Activated CD8-positive, alpha-beta memory T cell treated with anti-CD3 and anti-CD28 coated beads, Interleukin-2, amount 50 U/mL, for 1 hour (primary cell): Measurements from ENCODE around the gene GRSF1.
"Not testable (repeated sequence)": the region's sequence is repeated elsewhere in the genome, so short reads cannot be mapped to it uniquely, and the experiment has no call there.

Experiments
- DNase-seq: peaks from one replicate; pipeline ENCODE4 v3.0.0-alpha.2; 2020; ENCODE audit errors: extremely low read depth

Gene GRSF1, protein sequence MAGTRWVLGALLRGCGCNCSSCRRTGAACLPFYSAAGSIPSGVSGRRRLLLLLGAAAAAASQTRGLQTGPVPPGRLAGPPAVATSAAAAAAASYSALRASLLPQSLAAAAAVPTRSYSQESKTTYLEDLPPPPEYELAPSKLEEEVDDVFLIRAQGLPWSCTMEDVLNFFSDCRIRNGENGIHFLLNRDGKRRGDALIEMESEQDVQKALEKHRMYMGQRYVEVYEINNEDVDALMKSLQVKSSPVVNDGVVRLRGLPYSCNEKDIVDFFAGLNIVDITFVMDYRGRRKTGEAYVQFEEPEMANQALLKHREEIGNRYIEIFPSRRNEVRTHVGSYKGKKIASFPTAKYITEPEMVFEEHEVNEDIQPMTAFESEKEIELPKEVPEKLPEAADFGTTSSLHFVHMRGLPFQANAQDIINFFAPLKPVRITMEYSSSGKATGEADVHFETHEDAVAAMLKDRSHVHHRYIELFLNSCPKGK

DNA sequence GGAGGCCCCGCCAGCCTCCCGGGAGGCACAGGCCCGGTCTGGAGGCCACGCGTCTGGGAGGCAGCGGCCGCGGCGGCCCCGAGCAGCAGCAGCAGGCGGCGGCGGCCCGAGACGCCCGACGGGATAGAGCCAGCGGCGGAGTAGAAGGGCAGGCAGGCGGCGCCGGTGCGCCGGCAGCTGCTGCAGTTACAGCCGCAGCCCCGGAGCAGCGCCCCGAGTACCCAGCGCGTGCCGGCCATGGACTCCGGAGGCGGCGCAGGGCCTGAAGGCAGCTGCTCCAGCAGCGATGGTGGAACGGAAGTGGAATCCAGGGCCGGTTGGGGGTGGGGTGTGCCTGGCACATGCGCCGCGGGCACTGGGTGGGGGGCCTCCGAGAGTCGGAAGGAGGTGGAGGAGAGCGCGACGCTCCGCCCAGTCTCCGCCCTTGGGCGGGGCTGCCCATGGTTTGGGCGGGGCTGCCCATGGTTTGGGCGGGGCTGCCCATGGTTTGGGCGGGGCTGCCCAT is at the start of gene GRSF1:
TSS of gene GRSF1 (minus strand) at position 302 of the 505 bp plus-strand sequence. CDS start at position 239, 63 bp downstream.
- DNase-seq: peak; percentile 78

DNA sequence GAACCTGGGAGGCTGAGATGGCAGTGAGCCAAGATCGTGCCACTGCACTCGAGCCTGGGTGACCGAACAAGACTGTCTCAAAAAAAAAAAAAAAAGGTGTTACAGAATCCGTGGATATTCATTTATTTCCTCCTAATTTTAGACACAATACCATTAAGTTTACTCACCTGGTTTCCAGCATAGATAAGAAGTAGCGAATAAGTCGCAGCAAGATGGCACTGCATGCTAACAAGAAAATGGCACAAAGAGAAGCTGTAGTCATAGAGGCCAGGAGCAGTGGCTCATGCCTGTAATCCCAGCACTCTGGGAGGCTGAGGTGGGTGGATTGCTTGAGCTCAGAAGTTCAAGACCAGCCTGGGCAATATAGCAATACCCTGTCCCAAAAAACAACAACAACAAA is 45.5 kb upstream of the GRSF1 start:
- no peak for DNase-seq

DNA sequence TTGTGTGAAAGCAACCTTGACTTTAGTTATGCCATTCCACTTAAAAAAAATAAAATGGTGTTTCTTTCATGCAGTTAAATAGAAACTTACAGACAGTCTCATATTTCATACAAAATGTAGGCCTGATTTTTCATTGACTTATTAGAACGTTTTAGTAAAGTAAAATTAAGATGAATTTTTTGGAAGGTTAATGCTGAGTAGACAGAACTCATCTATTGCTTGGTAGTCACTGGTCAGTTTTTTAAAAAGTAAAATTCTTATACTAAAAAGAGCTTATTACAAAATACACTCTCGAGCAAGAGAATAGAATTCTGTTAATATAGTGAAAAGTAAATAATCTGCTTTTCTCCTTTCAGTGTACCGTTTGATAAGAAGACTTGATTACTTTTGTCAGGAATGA is 41.0 kb upstream of the GRSF1 start:
- DNase-seq: no peak

DNA sequence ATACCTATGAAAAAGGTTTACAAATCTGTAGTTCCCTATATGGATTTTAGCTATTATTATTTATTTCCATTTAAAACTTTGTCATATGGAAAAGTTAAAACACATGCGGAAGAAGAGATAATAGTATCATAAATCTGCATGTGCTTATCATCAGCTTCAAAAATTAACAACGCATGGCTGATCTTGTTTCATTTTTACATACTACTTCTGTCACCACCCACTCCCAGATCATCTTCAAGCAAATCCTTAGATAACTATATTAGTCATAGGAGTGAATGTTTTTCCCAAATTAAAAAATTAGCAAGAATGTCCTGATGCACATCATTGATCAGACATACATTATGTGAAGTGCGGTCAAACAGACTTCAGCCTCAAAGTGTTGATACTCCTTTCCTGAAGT is 37.9 kb upstream of the GRSF1 start:
- no peak for DNase-seq

DNA sequence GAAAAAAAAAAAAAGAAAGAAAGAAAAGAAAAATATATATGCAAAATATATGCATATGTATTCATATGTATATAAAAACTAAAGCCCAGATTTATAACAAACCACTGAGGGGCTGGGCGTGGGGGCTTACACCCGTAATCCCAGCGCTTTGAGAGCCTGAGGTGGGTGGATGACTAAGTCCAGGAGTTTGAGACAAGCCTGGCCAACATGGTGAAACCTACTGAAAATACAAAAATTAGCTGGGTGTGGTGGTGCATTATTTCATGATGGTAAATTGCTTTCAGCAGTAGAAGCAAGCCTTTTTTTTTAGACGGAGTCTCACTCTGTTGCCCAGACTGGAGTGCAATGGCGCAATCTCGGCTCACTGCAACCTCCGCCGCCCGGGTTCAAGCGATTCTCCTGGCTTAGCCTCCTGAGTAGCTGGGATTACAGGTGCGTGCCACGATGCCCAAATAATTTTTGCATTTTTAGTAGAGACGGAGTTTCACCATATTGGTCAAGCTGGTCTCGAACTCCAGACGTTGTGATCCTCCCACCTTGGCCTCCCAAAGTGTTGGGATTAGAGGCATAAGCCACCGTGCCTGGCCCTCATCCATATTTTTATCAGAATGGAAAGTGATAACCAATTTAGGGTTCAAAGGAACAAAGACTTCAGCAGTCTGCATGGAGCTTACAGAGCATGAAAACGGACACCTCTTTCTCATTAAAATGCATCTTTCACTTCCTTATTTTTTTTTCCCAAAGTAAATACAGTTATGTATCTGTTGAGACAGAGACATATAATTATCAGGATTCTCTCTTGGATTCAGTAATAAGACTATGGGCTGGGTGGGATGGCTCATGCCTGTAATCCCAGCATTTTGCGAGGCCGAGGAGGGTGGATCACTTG is 34.8 kb upstream of the GRSF1 start:
- DNase-seq: no peak

DNA sequence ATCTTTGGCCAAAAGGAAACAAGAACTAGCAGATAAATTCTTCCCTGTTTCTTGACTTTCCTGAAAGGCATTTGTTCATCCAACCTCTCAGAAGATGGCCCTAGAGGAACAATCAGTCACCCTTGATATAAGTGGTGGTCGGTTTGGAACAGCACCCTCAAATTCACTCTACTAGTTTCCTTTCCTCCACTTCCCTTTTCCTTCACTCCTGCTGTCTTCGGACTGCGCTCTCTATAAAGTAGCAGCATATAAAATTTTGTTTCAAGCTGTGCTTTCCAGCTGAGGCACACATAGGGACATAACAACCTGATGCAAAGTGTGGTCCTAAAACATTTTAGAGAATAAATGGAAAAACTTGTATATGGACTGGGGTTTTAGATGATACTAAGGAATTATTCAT is 33.5 kb upstream of the GRSF1 start:
- no peak for DNase-seq

DNA sequence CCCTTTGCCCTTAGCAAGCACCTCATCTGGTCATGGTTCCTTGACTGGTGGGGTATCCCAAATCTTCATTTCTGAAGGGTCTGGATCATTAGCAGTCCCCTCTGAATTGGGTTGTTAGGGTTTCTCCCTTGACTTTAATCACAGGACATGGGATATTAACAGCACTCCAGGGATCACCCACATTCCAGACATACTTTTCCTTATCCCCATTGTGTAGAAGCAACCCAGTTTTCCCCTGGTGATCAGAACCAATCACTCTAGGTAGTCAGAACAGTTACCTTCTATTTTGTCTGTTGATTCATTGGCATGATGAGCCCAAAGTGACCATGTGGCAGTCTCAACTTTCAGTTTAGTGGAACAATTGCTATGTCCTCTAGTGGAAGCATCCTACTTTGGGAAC is 29.1 kb upstream of the GRSF1 start:
- no peak for DNase-seq

DNA sequence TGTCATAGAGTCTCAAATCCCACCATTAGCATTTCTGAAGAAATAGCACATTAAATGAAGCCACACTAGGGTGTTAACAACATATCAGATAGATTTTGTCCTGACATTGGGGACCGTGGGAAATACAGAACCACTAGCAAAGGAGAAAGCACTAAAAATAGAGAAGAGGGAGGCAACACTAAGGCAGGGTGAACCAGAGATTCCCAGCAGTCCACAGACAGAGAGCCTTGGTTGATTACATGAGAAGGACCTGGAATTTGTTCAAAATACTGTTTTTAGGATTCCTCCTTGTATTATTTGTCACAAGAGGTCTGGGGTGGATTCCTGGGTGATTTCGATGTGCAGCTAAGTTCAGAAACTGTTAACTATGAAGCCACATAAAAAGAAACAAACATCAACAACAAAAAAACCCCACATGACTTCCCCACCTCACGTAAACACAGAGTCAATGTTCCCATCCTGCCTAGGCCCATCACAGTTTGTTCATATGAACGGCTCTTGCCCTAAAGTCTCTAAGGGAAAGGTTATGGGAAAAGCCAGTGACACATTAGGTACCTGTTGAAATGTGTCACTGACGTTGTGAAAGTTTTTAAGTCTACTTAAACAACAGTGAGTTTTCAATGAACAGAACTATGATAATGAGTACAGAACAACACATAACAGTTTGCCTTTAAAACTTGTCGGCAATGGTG is 23.6 kb upstream of the GRSF1 start:
- no peak for DNase-seq

DNA sequence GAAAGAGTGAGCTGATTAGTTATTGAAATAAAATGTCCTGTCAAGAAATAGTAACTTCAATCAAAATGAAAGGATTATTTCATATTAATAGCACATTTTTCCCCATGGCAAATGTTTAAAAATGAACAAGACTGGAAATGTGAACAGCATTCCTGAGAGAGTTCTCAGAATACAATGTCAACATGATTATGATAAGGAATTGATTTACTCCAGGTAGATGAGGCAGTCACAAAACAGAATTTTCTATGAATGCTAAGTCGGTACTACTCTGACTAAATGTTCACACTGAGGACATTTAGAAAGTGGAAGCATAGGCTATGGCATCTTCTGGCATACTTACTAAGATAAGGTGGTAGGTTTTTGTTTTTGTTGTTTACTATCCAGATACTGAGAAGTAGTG is 19.4 kb upstream of the GRSF1 start:
- DNase-seq: no peak

DNA sequence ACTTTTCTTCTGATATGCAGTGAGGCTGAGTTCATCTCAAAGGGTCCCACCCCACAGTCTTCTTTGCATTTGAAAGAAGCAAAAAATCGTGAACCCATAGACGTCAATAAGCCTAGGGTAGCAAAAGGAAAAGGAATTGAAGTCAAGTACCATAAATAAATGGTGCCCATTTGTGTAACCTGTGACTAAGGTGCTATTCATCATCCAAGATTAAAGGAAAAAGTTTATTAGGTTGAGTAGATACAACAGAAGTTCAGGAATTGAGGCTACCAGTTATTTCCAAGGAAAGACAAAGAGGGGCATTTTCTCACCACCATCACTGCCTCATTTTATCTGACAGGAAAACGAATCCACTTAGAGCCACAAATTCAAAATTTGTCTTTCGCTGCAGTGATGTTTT is 18.8 kb upstream of the GRSF1 start:
- DNase-seq: no peak

DNA sequence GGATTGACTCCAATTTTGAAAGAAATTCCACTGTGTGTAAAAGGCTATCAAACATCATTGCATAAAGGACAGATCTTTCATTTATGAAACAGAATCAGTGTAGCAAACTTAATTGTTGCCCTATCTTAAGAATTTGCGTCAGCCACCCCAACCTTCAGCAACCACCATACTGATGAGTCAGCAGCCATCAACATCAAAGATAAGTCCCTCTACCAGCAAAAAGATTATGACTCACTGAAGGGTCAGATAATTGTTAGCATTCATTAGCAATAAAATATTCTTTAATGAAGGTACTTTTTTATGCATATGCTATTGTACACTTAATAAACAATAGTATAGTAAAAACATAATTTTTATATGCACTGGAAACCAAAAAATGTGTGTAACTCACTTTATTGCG is 15.8 kb upstream of the GRSF1 start:
- no peak for DNase-seq

DNA sequence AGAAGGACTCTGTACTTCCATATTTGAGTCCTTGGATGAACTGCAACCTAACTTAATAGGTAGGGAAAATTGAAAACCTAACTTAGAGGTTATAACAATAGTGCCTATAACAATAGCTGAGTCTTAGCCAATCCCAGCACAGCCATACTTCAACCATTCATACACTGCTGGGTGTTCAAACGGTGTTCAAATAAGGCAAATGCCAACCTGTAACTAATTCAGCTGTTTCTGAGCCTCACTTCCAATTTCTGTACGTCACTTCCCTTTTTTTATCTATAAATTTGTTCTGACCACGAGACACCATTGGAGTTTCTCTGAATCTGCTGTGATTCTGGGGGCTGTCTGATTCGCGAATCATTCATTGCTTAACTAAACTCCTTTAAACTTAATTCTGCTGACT is 9.6 kb upstream of the GRSF1 start:
- DNase-seq: no peak

DNA sequence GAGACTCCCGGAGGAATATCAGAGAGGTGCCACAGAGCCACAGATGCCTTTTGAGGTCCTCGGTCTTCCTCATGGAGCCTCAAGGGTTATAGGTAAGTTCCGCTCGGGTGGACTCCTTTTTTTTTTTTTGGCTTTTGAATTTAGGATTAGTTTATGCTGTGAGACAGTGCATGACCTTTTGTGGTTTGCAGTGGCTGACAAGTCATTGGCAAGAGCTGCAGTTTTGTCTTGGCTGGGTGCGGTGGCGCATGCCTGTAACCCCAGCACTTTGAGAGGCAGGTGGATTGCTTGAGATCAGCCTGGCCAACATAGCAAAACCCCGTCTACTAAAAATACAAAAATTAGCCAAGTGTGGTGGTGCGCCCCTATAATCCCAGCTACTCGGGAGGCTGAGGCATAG is 4.5 kb upstream of the GRSF1 start:
- no peak for DNase-seq

DNA sequence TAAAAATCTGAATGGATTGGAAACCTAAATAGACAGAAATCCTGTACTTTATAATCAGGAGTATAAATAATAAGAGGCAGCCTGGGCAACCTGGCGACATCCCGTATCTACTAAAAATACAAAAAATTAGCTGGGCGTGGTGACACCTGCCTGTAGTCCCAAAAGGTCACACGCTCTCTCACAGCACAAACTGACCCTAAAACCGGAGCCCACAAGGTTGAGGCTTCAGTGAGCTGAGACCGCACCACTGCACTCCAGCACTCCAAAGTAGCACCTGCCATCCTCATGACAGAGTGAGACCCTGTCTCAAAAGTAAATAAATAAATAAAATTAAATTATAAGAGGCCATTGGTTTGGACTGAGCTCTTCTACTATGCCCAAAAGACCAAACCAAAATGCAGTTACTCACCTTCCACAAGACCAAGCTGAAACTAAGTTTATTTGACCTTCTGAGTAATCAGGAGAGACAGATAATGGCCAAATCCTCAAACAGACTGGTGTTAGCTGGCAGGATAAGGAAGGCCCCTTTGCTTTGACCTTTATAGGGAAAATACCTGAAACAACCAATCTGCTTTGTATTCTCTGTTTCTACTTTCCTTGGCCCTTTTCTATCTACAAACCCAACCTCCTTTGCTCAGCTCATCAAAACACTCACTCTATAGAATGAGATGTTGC is 3.2 kb upstream of the GRSF1 start:
- DNase-seq: no peak

DNA sequence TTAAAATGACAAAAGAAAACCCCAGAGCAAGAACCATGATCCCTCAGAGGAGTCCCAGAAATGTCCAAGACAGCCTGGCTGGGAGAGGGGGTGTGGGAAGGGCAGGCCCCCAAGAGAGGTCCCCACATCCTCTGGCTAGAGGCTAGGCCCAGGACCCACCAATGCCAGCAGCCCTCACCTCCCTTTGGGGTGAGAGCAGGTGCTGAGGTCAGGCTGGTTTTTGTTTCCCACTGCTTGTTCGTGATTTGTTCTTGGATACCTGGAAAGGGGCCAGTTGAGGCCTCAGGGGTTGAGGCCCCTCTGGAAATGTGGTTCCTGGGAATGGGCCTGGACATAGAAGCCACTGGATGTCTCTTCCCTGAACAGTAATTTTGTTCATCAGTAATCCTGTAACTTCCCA is 2.3 kb upstream of the GRSF1 start:
- no peak for DNase-seq

DNA sequence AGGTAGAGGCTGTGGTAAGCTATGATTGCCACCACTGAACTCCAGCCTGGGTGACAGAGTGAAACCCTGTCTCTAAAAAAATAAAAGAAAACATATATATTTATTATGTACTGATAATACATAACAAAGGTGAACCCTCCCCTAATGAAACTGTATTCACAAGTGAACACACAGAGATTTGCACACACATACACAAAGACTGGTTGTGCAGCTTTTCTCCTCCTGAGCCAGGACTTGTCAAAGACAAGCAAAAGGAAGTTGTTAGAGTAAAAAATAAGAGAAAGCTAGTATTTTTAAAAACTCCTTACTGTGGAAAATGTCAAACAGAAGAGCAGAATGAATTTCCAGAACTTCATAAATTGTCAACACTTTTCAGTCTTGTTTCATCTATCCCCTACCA is 1.5 kb upstream of the GRSF1 start:
- no peak for DNase-seq

DNA sequence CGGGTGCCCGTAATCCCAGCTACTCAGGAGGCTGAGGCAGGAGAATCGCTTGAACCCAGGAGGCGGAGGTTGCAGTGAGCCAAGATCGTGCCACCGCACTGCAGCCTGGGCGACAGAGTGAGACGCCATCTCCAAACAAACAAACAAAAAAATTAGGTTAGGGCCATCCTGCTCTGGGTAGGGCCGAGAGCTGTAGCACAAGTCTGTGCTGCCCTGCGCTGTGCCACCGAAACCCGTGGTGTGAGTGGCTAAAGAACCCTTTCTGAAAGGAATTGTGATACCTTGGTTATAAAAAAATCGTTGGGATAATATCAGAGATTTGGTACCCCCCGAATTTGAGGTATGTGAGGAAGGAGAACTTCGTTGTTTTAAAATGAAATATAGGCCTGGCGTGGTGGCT is 941 bp upstream of the GRSF1 start:
- DNase-seq: not testable (repeated sequence)

DNA sequence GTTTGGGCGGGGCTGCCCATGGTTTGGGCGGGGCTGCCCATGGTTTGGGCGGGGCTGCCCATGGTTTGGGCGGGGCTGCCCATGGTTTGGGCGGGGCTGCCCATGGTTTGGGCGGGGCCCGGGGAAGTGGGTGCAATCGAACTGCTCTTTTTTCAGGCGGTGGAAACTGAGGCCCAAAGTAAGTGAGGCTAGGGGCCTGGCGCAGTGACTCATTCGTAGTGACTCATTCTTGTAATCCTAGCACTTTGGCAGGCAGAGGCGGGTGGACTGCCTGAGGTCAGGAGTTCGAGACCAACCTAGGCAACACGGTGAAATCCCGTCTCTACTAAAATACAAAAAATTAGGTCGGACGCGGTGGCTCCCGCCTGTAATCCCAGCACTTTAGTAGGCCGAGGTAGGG is 447 bp upstream of the GRSF1 start:
- DNase-seq: peak; percentile 24

DNA sequence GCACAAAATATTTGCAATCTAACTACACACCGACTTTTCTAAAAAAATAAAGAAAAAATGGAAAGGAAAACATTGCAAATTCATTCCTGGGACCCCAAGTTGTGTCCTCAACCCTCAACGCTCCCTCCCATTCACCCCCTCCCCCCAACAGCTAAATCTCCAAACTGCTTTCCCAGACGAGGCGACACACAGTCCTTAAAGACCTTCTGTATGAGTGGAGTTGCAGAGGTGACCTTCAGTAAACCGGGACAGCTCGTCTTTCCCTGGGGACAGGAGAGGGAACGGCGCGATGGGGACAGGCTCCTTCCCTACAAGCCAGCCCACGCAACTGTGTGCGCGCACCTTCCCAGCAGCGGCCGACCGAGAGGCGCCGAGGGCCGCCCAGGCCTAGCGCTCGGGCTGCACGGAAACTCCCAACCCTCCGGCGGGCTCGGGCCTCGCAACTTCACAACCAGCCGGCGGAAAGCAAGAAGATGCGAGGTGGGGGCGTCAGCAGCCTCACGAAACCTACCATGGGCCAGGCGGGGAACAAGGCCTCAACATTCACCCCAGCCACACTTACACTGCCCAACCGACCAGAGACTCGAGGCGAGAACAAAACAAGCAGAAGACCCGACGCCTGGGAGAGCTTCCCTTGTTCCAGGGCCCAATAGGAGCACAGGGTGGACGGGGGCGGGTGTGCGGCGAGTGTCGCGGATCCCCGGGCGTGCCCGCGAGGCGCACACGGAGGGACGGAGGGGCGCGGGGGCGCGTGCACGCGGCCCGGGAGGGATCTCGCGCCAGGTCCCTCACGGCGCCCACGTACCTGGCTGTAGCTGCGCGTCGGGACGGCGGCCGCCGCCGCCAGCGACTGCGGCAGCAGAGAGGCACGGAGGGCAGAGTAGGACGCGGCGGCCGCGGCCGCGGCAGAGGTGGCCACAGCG is 763 bp downstream of the GRSF1 start:
- peak; percentile 10 for DNase-seq

DNA sequence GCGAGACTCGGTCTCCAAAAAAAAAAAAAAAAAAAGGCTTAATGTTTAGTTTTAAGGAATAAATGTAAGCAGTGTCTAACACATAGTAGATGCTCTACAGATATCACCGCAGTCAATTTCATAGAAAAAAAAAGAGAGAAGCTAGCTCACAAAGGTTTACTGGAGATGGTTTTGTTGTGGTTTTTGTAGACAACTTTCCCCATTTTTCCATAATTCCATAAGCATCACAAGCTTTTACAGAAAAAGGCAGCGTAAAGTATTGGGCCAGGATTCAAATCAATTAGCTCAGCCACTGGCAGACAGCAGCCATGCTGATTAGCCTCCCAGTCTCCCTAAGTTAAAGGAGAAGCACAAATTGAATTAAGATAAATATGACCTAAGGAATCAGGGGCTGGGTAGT is 1.5 kb downstream of the GRSF1 start:
- DNase-seq: no peak
